ENCODE measurements around the gene HADHA.

- no peak for TF ChIP-seq ZBTB33 (IDR thresholded peaks at IDR 0.05; ENCODE audit: extremely low read depth, insufficient replicate concordance, low read length)
- TF ChIP-seq, protein P1, sequence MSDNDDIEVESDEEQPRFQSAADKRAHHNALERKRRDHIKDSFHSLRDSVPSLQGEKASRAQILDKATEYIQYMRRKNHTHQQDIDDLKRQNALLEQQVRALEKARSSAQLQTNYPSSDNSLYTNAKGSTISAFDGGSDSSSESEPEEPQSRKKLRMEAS (IDR thresholded peaks at IDR 0.05) = 0 out of 2 replicates have a peak, but pooled peaks have one; percentile 15
- TF ChIP-seq, protein P2, sequence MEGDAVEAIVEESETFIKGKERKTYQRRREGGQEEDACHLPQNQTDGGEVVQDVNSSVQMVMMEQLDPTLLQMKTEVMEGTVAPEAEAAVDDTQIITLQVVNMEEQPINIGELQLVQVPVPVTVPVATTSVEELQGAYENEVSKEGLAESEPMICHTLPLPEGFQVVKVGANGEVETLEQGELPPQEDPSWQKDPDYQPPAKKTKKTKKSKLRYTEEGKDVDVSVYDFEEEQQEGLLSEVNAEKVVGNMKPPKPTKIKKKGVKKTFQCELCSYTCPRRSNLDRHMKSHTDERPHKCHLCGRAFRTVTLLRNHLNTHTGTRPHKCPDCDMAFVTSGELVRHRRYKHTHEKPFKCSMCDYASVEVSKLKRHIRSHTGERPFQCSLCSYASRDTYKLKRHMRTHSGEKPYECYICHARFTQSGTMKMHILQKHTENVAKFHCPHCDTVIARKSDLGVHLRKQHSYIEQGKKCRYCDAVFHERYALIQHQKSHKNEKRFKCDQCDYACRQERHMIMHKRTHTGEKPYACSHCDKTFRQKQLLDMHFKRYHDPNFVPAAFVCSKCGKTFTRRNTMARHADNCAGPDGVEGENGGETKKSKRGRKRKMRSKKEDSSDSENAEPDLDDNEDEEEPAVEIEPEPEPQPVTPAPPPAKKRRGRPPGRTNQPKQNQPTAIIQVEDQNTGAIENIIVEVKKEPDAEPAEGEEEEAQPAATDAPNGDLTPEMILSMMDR (IDR thresholded peaks at IDR 0.05 in 2 of 3, conservative IDR thresholded peaks at IDR 0.05 in 1 of 3; ENCODE audit: borderline replicate concordance in 1 of 3, insufficient read depth in 1 of 3, low read depth in 2 of 3, low read length in 2 of 3) = no peak
- TF ChIP-seq SRF (IDR thresholded peaks at IDR 0.05; ENCODE audit: low read depth) = no peak
These were observed 72.1 kb downstream of the HADHA start for GRCh38 chr2:26172189-26172870.

Data from HCT116 (cell line).